Measurements from ENCODE around the gene LILRB5.

LILRB5 gene

GRCh38 chr19:54257116-54257480, at the start of gene LILRB5:
Gene LILRB5, minus strand, starts transcription at chr19:54257273. Its CDS starts 80 bp downstream, at chr19:54257193.
- no peak for DNase-seq (ENCODE audit: extremely low read depth, low read depth)
- TF ChIP-seq, protein P1, sequence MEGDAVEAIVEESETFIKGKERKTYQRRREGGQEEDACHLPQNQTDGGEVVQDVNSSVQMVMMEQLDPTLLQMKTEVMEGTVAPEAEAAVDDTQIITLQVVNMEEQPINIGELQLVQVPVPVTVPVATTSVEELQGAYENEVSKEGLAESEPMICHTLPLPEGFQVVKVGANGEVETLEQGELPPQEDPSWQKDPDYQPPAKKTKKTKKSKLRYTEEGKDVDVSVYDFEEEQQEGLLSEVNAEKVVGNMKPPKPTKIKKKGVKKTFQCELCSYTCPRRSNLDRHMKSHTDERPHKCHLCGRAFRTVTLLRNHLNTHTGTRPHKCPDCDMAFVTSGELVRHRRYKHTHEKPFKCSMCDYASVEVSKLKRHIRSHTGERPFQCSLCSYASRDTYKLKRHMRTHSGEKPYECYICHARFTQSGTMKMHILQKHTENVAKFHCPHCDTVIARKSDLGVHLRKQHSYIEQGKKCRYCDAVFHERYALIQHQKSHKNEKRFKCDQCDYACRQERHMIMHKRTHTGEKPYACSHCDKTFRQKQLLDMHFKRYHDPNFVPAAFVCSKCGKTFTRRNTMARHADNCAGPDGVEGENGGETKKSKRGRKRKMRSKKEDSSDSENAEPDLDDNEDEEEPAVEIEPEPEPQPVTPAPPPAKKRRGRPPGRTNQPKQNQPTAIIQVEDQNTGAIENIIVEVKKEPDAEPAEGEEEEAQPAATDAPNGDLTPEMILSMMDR (IDR thresholded peaks at IDR 0.05; ENCODE audit: low read depth, low read length), result no peak

GRCh38 chr19:54305141-54305540, 48.1 kb upstream of the LILRB5 start:
- TF ChIP-seq, protein P1 (IDR thresholded peaks at IDR 0.05; ENCODE audit: low read depth, low read length), result no peak
- no peak for DNase-seq (ENCODE audit: extremely low read depth, low read depth)

GRCh38 chr19:54302257-54302656, 45.2 kb upstream of the LILRB5 start:
- DNase-seq (ENCODE audit: extremely low read depth, low read depth), result no peak
- TF ChIP-seq, protein P1 (IDR thresholded peaks at IDR 0.05; ENCODE audit: low read depth, low read length), result no peak

DNA sequence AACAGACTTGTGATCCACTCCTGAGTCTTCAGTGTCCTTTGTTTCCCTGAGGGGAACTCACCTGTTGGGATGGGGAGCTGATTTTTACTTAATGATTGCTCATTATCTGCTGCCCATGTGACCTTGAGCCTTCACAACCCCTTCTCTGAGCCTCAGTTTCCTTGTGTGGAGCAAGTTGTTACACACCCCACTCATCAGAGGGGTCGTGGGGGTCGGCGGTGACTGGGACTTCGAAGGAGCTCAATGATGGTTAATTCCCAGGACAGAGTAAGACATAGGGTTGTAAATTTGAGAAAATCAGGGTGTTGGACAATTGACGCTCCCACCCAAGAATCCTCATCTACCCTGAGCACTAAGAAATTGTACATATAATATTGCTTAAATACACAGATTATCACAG, 42.4 kb upstream of the LILRB5 start:
- no peak for DNase-seq (ENCODE audit: extremely low read depth, low read depth)
- TF ChIP-seq, protein P1 (IDR thresholded peaks at IDR 0.05; ENCODE audit: low read depth, low read length), result no peak

DNA sequence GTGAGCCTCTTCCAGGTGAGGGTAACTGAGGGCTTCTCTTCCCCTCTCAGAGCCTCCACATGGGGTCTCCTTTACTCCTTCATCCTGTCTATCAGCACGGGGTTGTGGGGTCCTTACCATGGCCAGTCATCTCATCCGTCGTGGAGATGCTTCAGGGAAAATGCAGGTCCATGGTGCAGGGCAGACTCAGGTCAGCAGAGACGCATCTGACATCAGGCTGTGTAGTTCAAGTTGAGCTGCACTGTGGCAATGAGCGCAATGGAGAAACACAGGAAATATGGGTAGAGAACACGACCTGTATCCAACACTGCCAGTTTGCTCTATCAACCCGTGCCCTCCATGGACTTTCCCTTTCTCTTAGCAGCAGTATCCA, 42.0 kb upstream of the LILRB5 start:
- DNase-seq (ENCODE audit: extremely low read depth, low read depth), result no peak
- TF ChIP-seq, protein P1 (IDR thresholded peaks at IDR 0.05; ENCODE audit: low read depth, low read length), result no peak

GRCh38 chr19:54298357-54299125, 41.5 kb upstream of the LILRB5 start:
- TF ChIP-seq, protein P1 (IDR thresholded peaks at IDR 0.05; ENCODE audit: low read depth, low read length), result no peak

DNA sequence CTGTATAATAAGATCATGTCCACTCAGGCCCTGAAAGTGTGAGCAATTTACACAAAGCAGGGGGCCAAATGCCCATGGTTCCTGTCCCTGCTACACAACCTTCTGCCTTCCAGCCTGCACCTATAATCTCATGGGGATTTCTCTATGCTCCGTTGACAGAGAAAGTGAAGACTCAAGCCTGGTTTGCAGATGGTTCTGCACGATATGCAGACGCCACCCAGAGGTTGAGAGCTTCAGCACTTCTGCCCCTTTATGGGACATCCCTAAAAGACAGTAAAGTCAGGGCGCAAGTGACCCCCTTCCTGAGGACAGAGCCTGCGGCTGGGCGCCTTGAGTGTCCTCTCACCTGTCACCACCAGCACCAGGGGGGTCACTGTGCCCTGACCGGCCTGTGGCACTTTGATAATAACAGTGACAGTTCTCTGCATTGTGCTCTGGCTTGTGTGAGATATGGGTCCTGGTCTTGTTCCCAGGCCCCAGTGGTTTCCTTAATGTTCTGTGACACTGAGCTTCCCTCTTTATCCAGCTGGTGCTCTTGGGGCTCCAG, 40.8 kb upstream of the LILRB5 start:
- DNase-seq (ENCODE audit: extremely low read depth, low read depth), result no peak
- TF ChIP-seq, protein P1 (IDR thresholded peaks at IDR 0.05; ENCODE audit: low read depth, low read length), result no peak

More at GRCh38 chr19:54298357-54299125, 41.5 kb upstream of the LILRB5 start:
- no peak for DNase-seq (ENCODE audit: extremely low read depth, low read depth)
